CD14-positive monocyte (primary cell): ENCODE measurements around the gene NPAS2. TPM values are rescaled to one million over a fixed set of nuclear protein-coding genes. Genes with fewer than 3 reads are reported as not detected.

Experiments used
- DNase-seq, 3 donors: peaks; one replicate each; pipeline ENCODE4 v3.0.0-alpha.2; 2011 to 2022
- H2AFZ ChIP-seq: 2 replicates; pipeline ENCODE4 v1.6.0; 2012; ENCODE audit warnings: mild to moderate bottlenecking, low read depth, low read length, inconsistent platforms; ENCODE audit not compliant: insufficient read depth, poor library complexity, severe bottlenecking
- H3K27ac ChIP-seq, 2 donors: 1 replicate in 1 of 2; 2 replicates in 1 of 2; pipeline ENCODE4 v1.5.1; 2012 to 2013; ENCODE audit warnings: low read length in 2 of 2, control low read depth in 1 of 2, inconsistent platforms in 1 of 2, low read depth in 1 of 2, mild to moderate bottlenecking in 1 of 2
- H3K27me3 ChIP-seq, 2 donors: one replicate each; pipeline versions ENCODE4 v1.6.0 to v1.6.1; 2011 to 2013; ENCODE audit warnings: low read length in 2 of 2; ENCODE audit not compliant: control insufficient read depth in 2 of 2, insufficient read depth in 2 of 2
- H3K36me3 ChIP-seq, 2 donors: replicated peaks in 1 of 2; 1 replicate in 1 of 2; 2 replicates in 1 of 2; pipeline versions ENCODE4 v1.5.1 to v1.6.1; 2012 to 2013; ENCODE audit warnings: low read length in 2 of 2, control low read depth in 1 of 2, inconsistent platforms in 1 of 2, mild to moderate bottlenecking in 1 of 2; ENCODE audit not compliant: insufficient read depth in 2 of 2, control insufficient read depth in 1 of 2
- H3K4me1 ChIP-seq, 2 donors: 1 replicate in 1 of 2; 2 replicates in 1 of 2; pipeline versions ENCODE4 v1.5.1 to v1.6.1; 2012 to 2013; ENCODE audit warnings: low read length in 2 of 2, control low read depth in 1 of 2, inconsistent platforms in 1 of 2, mild to moderate bottlenecking in 1 of 2, moderate library complexity in 1 of 2; ENCODE audit not compliant: insufficient read depth in 2 of 2, control insufficient read depth in 1 of 2
- H3K4me2 ChIP-seq: replicated peaks from 2 replicates; pipeline ENCODE3; 2012; ENCODE audit warnings: low read length, moderate library complexity, mild to moderate bottlenecking; ENCODE audit not compliant: poor library complexity, severe bottlenecking; ENCODE audit errors: extremely low read depth
- H3K4me3 ChIP-seq, 3 experiments: fragments of 200-600 bp in 1 of 3; sonication (generic) in 1 of 3; replicated peaks in 1 of 3; 1 replicate in 2 of 3; 2 replicates in 1 of 3; pipeline ENCODE4 v1.5.1; 2011 to 2013; ENCODE audit warnings: low read length in 3 of 3, mild to moderate bottlenecking in 3 of 3, control low read depth in 2 of 3, low read depth in 2 of 3, inconsistent platforms in 1 of 3, moderate library complexity in 1 of 3
- H3K79me2 ChIP-seq: 2 replicates; pipeline ENCODE4 v1.6.0; 2012; ENCODE audit warnings: mild to moderate bottlenecking, control low read depth, inconsistent platforms, low read length, moderate library complexity; ENCODE audit not compliant: insufficient read depth
- H3K9ac ChIP-seq: 2 replicates; pipeline ENCODE4 v1.6.0; 2017; ENCODE audit warnings: low read length, mild to moderate bottlenecking; ENCODE audit not compliant: insufficient read depth, poor library complexity, severe bottlenecking
- H3K9me3 ChIP-seq, 2 donors: replicated peaks in 1 of 2; 1 replicate in 1 of 2; 2 replicates in 1 of 2; pipeline versions ENCODE4 v1.5.1 to v1.6.1; 2012 to 2013; ENCODE audit warnings: low read length in 2 of 2, control low read depth in 1 of 2; ENCODE audit not compliant: control insufficient read depth in 1 of 2, insufficient read depth in 1 of 2
- H4K20me1 ChIP-seq: 2 replicates; pipeline ENCODE4 v1.6.0; 2012; ENCODE audit warnings: mild to moderate bottlenecking, low read length, control low read depth, moderate library complexity; ENCODE audit not compliant: insufficient read depth
- H3K27ac Mint-ChIP-seq, 7 donors: one replicate each; pipeline ENCODE4 v1.8.0; 2020; ENCODE audit warnings: mild to moderate bottlenecking in 7 of 7, mixed read lengths in 7 of 7, moderate library complexity in 6 of 7, inconsistent platforms in 2 of 7
- H3K27me3 Mint-ChIP-seq, 3 donors: one replicate each; pipeline ENCODE4 v1.8.0; 2021 to 2022; ENCODE audit warnings: low read depth in 3 of 3, mild to moderate bottlenecking in 3 of 3, mixed read lengths in 3 of 3, moderate library complexity in 3 of 3, inconsistent platforms in 1 of 3
- H3K36me3 Mint-ChIP-seq, 2 donors: one replicate each; pipeline ENCODE4 v1.8.0; 2020; ENCODE audit warnings: mixed read lengths in 2 of 2, inconsistent platforms in 1 of 2, mild to moderate bottlenecking in 1 of 2
- H3K4me1 Mint-ChIP-seq: one replicate; pipeline ENCODE4 v1.8.0; 2020; ENCODE audit warnings: mild to moderate bottlenecking, mixed read lengths
- H3K4me3 Mint-ChIP-seq, 2 donors: one replicate each; pipeline ENCODE4 v1.8.0; 2020; ENCODE audit warnings: mild to moderate bottlenecking in 2 of 2, mixed read lengths in 2 of 2, moderate library complexity in 1 of 2
- H3K9me3 Mint-ChIP-seq, 7 donors: one replicate each; pipeline ENCODE4 v1.8.0; 2020 to 2022; ENCODE audit warnings: mixed read lengths in 7 of 7, mild to moderate bottlenecking in 6 of 7, moderate library complexity in 6 of 7, inconsistent platforms in 2 of 7
- CTCF ChIP-seq: fragments of 200-600 bp; IDR thresholded peaks from one replicate; pipeline ENCODE4 v1.8.0; 2022; ENCODE audit warnings: antibody characterized with exemption, mild to moderate bottlenecking
- WGBS: methylation state at CpG from one replicate; pipeline ENCODE4 v1.1.5; 2013; ENCODE audit warnings: missing lambda C conversion rate; ENCODE audit not compliant: insufficient coverage; 5-methylcytosine and 5-hydroxymethylcytosine counted together
- intact Hi-C, 2 donors: fragments of 100-400 bp; cut with micrococcal nuclease; formaldehyde crosslinking; loops; one replicate each; pipeline versions ENCODE4 v1.15.0 to v1.15.1; 2023
- polyA minus RNA-seq: library from RNA; depleted of rRNA, polyadenylated mRNA; stranded (reverse); fragments of >200 nt; gene quantifications from 2 replicates; pipeline ENCODE4 v1.2.3, GENCODE V29; 2012
- polyA plus RNA-seq, 3 donors: library from polyadenylated mRNA; depleted of rRNA in 1 of 3; unstranded in 2 of 3; stranded (reverse) in 1 of 3; fragments of 300-500 nt in 2 of 3; fragments of >200 nt in 1 of 3; fragmentation: Illumina TruSeq in 2 of 3; gene quantifications; 1 replicate in 2 of 3; 2 replicates in 1 of 3; pipeline ENCODE4 v1.2.3, GENCODE V29; 2012 to 2021
- total RNA-seq, 12 experiments: library from RNA in 1 of 12; stranded (reverse) in 1 of 12; fragments of 120-200 nt in 1 of 12; gene quantifications; one replicate each; pipeline ENCODE4 v1.2.4 and lab custom pipeline; 2013 to 2026; ENCODE audit warnings: mixed read lengths in 6 of 12, inconsistent platforms in 1 of 12

Gene NPAS2
- total RNA-seq (2013): 0.17 TPM
- polyA plus RNA-seq (not detected), polyA minus RNA-seq (not detected in 2 replicates), total RNA-seq (lab: John Stamatoyannopoulos, UW) (0 to 3.6 (median 0.12) reads per million in 11 experiments)

- peak within 1 kb of the TSS in 1 of 2 donors; percentile 74 for H3K4me3 Mint-ChIP-seq
- peaks cover 69 to 91% (median 70%) of the 10 kb centered on the region in 3 donors for H3K27me3 Mint-ChIP-seq
- peaks cover 0 to 2% of the 10 kb centered on the region in 2 donors for H3K36me3 Mint-ChIP-seq
- H3K9me3 Mint-ChIP-seq: peaks cover 0 to 8% (median 2%) of the 10 kb centered on the region in 7 donors
- H3K4me2 ChIP-seq: no peak within 1 kb of the TSS
- intact Hi-C loops: no loop called here
- H3K9ac ChIP-seq: no peak within 1 kb of the TSS
- 1% methylated on average over 69 of the region's 91 CpGs for WGBS
- H3K4me1 Mint-ChIP-seq: peaks cover 2% of the 10 kb centered on the region
- H3K27ac ChIP-seq: no peak within 1 kb of the TSS
- no peaks in the 10 kb centered on the region for H4K20me1 ChIP-seq
- H2AFZ ChIP-seq: no peak within 1 kb of the TSS
- no peak within 1 kb of the TSS for H3K27ac Mint-ChIP-seq
- H3K9me3 ChIP-seq: peaks cover 0 to 28% of the 10 kb centered on the region in 2 donors
- H3K4me3 ChIP-seq: no peak within 1 kb of the TSS
- H3K79me2 ChIP-seq: no peaks in the 10 kb centered on the region
- peaks cover 62 to 82% of the 10 kb centered on the region in 2 donors for H3K27me3 ChIP-seq
- DNase-seq: no peak
- no peak for TF ChIP-seq CTCF
- H3K4me1 ChIP-seq: no peaks in the 10 kb centered on the region
- H3K36me3 ChIP-seq: no peaks in the 10 kb centered on the region
These were observed at the start of gene NPAS2 for GRCh38 chr2:100819370-100820272. NPAS2 (plus strand) TSS chr2:100820139; CDS start chr2:100904755, 84,616 bp downstream.

GRCh38 chr2:100771125-100771524 lies 48.8 kb upstream of the NPAS2 start:
- H3K4me1 Mint-ChIP-seq: no peaks in the 10 kb centered on the region
- no peak overlapping the region for H3K9ac ChIP-seq
- H3K4me1 ChIP-seq: no peaks in the 10 kb centered on the region
- WGBS: no CpG with 5 or more reads among the region's 4 CpGs
- H3K27ac Mint-ChIP-seq: no peak overlapping the region
- no peak for TF ChIP-seq CTCF
- H3K4me3 Mint-ChIP-seq: no peak overlapping the region
- H3K79me2 ChIP-seq: no peaks in the 10 kb centered on the region
- H4K20me1 ChIP-seq: no peaks in the 10 kb centered on the region
- H3K27me3 ChIP-seq: peaks cover 0 to 10% of the 10 kb centered on the region in 2 donors
- H3K4me2 ChIP-seq: no peak overlapping the region
- no peaks in the 10 kb centered on the region for H3K9me3 ChIP-seq
- H3K27ac ChIP-seq: no peak overlapping the region
- no peak for DNase-seq
- H3K36me3 ChIP-seq: no peaks in the 10 kb centered on the region
- no peak overlapping the region for H3K4me3 ChIP-seq
- H3K9me3 Mint-ChIP-seq: peaks cover 0 to 3% (median 1%) of the 10 kb centered on the region in 7 donors
- intact Hi-C loops: no loop called here
- H2AFZ ChIP-seq: no peak overlapping the region
- no peaks in the 10 kb centered on the region for H3K36me3 Mint-ChIP-seq
- H3K27me3 Mint-ChIP-seq: peaks cover 10 to 14% (median 11%) of the 10 kb centered on the region in 3 donors
